K562 (cell line): ENCODE measurements around the gene THADA. TPM values are rescaled to one million over a fixed set of nuclear protein-coding genes. Genes with fewer than 3 reads are reported as not detected.
A peak's percentile ranks its signal among the peaks of the same experiment; 100 is the strongest.

Source experiments
- IFI16 ChIP-seq: fragments of 250-450 bp; sonication (Bioruptor Pico); IDR thresholded peaks from 2 replicates; pipeline ENCODE4 v2.1.2; 2022; ENCODE audit warnings: mild to moderate bottlenecking, inconsistent platforms
- KDM1A ChIP-seq, 2 experiments: fragments of 450-650 bp; IDR thresholded peaks; 2 replicates each; pipeline ENCODE4 v1.6.1; 2016; ENCODE audit warnings: mild to moderate bottlenecking in 2 of 2
- PHB ChIP-seq: fragments of 250-450 bp; sonication (Bioruptor Pico); IDR thresholded peaks from 2 replicates; pipeline ENCODE4 v1.5.0; 2021
- RBBP5 ChIP-seq: fragments of 200-600 bp; sonication (generic); IDR thresholded peaks from 2 replicates; pipeline ENCODE4 v1.6.1; 2012; ENCODE audit warnings: borderline replicate concordance, mild to moderate bottlenecking, low read length, control low read depth, inconsistent platforms; ENCODE audit not compliant: insufficient read depth, poor library complexity, severe bottlenecking
- TSC22D4 ChIP-seq: fragments of 450-650 bp; IDR thresholded peaks from 2 replicates; pipeline ENCODE4 v1.6.1; 2016; ENCODE audit warnings: missing genetic modification characterization, missing biosample characterization, control low read depth
- ZNF197 ChIP-seq: fragments of 200-800 bp; sonication (Bioruptor generic); IDR thresholded peaks from 2 replicates; pipeline ENCODE4 v1.6.1; 2016; ENCODE audit warnings: low read depth, missing genetic modification characterization, missing compliant biosample characterization
- ZNF586 ChIP-seq: fragments of 450-650 bp; formaldehyde crosslinking; conservative IDR thresholded peaks from 2 replicates; pipeline ENCODE4 v1.4.0; 2020; ENCODE audit warnings: mild to moderate bottlenecking, moderate library complexity
- polyA plus RNA-seq, 8 experiments: library from polyadenylated mRNA; depleted of rRNA in 4 of 8; stranded (reverse) in 5 of 8; unstranded in 3 of 8; fragments of >200 nt; fragmentation: Nextera tagmentation in 2 of 8; fragmentation: Illumina TruSeq in 1 of 8; extraction: Ambion mirVana in 2 of 8; extraction: Trizol in 1 of 8; gene quantifications; 2 replicates each; pipeline versions ENCODE4 v1.2.1 to v1.2.3, GENCODE V29; 2011 to 2014; ENCODE audit warnings: inconsistent platforms in 1 of 8, missing spikeins in 1 of 8
- total RNA-seq, 7 experiments: library from RNA; depleted of rRNA in 6 of 7; stranded (reverse); fragments of >200 nt in 6 of 7; fragmentation: Illumina TruSeq in 2 of 7; extraction: Trizol in 2 of 7; gene quantifications; 2 replicates each; pipeline versions ENCODE4 v1.2.1 to v1.2.3, GENCODE V29; 2011 to 2021; ENCODE audit warnings: low replicate concordance in 1 of 7
- TF ChIP-seq, protein P1 (sequence below), 3 experiments: fragments of 200-800 bp in 1 of 3; fragments of 250-450 bp in 1 of 3; fragments of 450-650 bp in 1 of 3; sonication (Bioruptor Pico) in 1 of 3; sonication (Bioruptor generic) in 1 of 3; formaldehyde crosslinking in 1 of 3; IDR thresholded peaks; 2 replicates each; pipeline versions ENCODE4 v1.6.1 to v1.8.0; 2016 to 2022; ENCODE audit warnings: mild to moderate bottlenecking in 2 of 3, missing genetic modification characterization in 2 of 3, missing compliant biosample characterization in 1 of 3, moderate library complexity in 1 of 3
- TF ChIP-seq, protein P2 (sequence below): fragments of 450-650 bp; IDR thresholded peaks from 2 replicates; pipeline ENCODE4 v1.6.1; 2016; ENCODE audit warnings: mild to moderate bottlenecking, moderate library complexity

Gene THADA
- total and polyA plus RNA-seq, 9 of the 15 experiments (the other 6 are each of a cell fraction or from before 2014, with no cell fraction given), result 17.8 to 34.7 (median 31.9) TPM

DNA sequence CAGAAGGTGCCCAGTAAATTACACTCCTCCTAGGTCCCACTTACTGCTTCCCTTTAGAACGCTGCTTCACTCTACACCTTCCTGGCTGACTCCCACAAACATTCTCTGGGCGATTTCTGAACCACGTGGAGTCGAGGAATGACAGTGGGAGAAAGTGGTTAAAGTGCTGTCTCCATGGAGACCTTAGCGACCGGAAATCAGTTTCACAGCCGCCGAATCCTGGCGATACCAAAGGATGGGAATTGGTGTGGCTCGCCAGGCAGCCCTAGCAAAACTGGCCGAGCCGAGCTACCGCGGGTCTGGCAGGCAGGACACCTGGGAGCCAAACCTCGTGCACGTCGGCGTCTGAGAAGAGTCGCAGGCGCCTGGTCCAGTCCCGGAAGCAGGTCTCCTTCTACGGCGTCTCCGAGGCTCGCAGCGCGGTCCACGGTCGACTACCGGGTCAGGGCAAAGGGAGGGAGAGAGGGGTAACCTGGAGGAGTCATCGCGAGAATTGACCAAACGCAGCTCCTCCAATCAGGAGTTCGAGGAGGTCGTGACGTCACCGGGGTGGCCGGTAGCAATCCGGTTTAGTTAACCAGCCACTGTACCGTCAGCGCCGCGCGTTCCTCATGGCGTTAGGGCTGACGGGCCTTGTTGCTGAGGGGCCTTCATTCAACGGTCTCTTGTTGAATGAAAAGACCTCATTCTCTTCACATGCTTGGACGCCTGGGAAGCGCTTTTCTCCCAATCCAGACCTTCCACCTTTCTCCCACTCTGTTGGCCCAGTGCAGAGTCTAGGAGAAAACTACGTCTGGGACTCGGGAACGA is at the start of gene THADA (continued):
- TF ChIP-seq, protein P1, sequence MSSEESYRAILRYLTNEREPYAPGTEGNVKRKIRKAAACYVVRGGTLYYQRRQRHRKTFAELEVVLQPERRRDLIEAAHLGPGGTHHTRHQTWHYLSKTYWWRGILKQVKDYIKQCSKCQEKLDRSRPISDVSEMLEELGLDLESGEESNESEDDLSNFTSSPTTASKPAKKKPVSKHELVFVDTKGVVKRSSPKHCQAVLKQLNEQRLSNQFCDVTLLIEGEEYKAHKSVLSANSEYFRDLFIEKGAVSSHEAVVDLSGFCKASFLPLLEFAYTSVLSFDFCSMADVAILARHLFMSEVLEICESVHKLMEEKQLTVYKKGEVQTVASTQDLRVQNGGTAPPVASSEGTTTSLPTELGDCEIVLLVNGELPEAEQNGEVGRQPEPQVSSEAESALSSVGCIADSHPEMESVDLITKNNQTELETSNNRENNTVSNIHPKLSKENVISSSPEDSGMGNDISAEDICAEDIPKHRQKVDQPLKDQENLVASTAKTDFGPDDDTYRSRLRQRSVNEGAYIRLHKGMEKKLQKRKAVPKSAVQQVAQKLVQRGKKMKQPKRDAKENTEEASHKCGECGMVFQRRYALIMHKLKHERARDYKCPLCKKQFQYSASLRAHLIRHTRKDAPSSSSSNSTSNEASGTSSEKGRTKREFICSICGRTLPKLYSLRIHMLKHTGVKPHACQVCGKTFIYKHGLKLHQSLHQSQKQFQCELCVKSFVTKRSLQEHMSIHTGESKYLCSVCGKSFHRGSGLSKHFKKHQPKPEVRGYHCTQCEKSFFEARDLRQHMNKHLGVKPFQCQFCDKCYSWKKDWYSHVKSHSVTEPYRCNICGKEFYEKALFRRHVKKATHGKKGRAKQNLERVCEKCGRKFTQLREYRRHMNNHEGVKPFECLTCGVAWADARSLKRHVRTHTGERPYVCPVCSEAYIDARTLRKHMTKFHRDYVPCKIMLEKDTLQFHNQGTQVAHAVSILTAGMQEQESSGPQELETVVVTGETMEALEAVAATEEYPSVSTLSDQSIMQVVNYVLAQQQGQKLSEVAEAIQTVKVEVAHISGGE (CRISPR knock-in tag; IDR thresholded peaks at IDR 0.05), result peak in 1 of 3 experiments; percentile 66; a peak in 2 of 6 replicates
- TF ChIP-seq RBBP5 (peak; percentile 98), TSC22D4 (no peak), KDM1A (IDR thresholded peaks at IDR 0.05) (no peak), ZNF197 (CRISPR knock-in tag) (0 out of 2 replicates have a peak, but pooled peaks have one; percentile 49), PHB (CRISPR knock-in tag) (0 out of 2 replicates have a peak, but pooled peaks have one; percentile 33), IFI16 (CRISPR knock-in tag) (no peak), ZNF586 (CRISPR knock-in tag) (no peak)
- TF ChIP-seq, protein P2, sequence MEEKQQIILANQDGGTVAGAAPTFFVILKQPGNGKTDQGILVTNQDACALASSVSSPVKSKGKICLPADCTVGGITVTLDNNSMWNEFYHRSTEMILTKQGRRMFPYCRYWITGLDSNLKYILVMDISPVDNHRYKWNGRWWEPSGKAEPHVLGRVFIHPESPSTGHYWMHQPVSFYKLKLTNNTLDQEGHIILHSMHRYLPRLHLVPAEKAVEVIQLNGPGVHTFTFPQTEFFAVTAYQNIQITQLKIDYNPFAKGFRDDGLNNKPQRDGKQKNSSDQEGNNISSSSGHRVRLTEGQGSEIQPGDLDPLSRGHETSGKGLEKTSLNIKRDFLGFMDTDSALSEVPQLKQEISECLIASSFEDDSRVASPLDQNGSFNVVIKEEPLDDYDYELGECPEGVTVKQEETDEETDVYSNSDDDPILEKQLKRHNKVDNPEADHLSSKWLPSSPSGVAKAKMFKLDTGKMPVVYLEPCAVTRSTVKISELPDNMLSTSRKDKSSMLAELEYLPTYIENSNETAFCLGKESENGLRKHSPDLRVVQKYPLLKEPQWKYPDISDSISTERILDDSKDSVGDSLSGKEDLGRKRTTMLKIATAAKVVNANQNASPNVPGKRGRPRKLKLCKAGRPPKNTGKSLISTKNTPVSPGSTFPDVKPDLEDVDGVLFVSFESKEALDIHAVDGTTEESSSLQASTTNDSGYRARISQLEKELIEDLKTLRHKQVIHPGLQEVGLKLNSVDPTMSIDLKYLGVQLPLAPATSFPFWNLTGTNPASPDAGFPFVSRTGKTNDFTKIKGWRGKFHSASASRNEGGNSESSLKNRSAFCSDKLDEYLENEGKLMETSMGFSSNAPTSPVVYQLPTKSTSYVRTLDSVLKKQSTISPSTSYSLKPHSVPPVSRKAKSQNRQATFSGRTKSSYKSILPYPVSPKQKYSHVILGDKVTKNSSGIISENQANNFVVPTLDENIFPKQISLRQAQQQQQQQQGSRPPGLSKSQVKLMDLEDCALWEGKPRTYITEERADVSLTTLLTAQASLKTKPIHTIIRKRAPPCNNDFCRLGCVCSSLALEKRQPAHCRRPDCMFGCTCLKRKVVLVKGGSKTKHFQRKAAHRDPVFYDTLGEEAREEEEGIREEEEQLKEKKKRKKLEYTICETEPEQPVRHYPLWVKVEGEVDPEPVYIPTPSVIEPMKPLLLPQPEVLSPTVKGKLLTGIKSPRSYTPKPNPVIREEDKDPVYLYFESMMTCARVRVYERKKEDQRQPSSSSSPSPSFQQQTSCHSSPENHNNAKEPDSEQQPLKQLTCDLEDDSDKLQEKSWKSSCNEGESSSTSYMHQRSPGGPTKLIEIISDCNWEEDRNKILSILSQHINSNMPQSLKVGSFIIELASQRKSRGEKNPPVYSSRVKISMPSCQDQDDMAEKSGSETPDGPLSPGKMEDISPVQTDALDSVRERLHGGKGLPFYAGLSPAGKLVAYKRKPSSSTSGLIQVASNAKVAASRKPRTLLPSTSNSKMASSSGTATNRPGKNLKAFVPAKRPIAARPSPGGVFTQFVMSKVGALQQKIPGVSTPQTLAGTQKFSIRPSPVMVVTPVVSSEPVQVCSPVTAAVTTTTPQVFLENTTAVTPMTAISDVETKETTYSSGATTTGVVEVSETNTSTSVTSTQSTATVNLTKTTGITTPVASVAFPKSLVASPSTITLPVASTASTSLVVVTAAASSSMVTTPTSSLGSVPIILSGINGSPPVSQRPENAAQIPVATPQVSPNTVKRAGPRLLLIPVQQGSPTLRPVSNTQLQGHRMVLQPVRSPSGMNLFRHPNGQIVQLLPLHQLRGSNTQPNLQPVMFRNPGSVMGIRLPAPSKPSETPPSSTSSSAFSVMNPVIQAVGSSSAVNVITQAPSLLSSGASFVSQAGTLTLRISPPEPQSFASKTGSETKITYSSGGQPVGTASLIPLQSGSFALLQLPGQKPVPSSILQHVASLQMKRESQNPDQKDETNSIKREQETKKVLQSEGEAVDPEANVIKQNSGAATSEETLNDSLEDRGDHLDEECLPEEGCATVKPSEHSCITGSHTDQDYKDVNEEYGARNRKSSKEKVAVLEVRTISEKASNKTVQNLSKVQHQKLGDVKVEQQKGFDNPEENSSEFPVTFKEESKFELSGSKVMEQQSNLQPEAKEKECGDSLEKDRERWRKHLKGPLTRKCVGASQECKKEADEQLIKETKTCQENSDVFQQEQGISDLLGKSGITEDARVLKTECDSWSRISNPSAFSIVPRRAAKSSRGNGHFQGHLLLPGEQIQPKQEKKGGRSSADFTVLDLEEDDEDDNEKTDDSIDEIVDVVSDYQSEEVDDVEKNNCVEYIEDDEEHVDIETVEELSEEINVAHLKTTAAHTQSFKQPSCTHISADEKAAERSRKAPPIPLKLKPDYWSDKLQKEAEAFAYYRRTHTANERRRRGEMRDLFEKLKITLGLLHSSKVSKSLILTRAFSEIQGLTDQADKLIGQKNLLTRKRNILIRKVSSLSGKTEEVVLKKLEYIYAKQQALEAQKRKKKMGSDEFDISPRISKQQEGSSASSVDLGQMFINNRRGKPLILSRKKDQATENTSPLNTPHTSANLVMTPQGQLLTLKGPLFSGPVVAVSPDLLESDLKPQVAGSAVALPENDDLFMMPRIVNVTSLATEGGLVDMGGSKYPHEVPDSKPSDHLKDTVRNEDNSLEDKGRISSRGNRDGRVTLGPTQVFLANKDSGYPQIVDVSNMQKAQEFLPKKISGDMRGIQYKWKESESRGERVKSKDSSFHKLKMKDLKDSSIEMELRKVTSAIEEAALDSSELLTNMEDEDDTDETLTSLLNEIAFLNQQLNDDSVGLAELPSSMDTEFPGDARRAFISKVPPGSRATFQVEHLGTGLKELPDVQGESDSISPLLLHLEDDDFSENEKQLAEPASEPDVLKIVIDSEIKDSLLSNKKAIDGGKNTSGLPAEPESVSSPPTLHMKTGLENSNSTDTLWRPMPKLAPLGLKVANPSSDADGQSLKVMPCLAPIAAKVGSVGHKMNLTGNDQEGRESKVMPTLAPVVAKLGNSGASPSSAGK, result peak; percentile 91
